ENCODE results near the gene RXRB.

The RXRB gene

GRCh38 chr6:33176906-33177305 is 23.6 kb downstream of the RXRB start:
- DNase-seq = no peak

- DNase-seq = no peak
Measured at GRCh38 chr6:33175436-33176069, 24.9 kb downstream of the RXRB start.

- DNase-seq = no peak
Measured at GRCh38 chr6:33174784-33175183, 25.7 kb downstream of the RXRB start.

GRCh38 chr6:33173535-33174180 is 26.8 kb downstream of the RXRB start:
- DNase-seq = no peak

GRCh38 chr6:33172688-33173534 is 27.6 kb downstream of the RXRB start:
- DNase-seq = no peak

GRCh38 chr6:33171880-33172687 is 28.4 kb downstream of the RXRB start:
- no peak for DNase-seq

- DNase-seq = no peak
Measured at GRCh38 chr6:33171016-33171879, 29.2 kb downstream of the RXRB start.

GRCh38 chr6:33170176-33171015 is 30.1 kb downstream of the RXRB start:
- DNase-seq = no peak

GRCh38 chr6:33169291-33170175 is 30.9 kb downstream of the RXRB start:
- no peak for DNase-seq

- no peak for DNase-seq
Measured at GRCh38 chr6:33168639-33169038, 31.8 kb downstream of the RXRB start.

- no peak for DNase-seq
Measured at GRCh38 chr6:33168284-33168601, 32.2 kb downstream of the RXRB start.

- no peak for DNase-seq
Measured at GRCh38 chr6:33167374-33168283, 32.8 kb downstream of the RXRB start.

GRCh38 chr6:33166811-33167210 is 33.7 kb downstream of the RXRB start:
- no peak for DNase-seq

- no peak for DNase-seq
Measured at GRCh38 chr6:33166363-33166762, 34.1 kb downstream of the RXRB start.

GRCh38 chr6:33165581-33166258 is 34.7 kb downstream of the RXRB start:
- DNase-seq = no peak

- DNase-seq = no peak
Measured at GRCh38 chr6:33164665-33165373, 35.6 kb downstream of the RXRB start.

GRCh38 chr6:33164176-33164575 is 36.3 kb downstream of the RXRB start:
- DNase-seq = no peak

Data from C1 segment of cervical spinal cord (tissue), 14 donors.